ENCODE data around the gene CARF. TPM values are rescaled to one million over a fixed set of nuclear protein-coding genes. Genes with fewer than 3 reads are reported as not detected.

CARF gene
- total and polyA plus RNA-seq, 7 donors = 2.3 to 23.5 (median 15.9) TPM

- Histone ChIP-seq H3K4me1 (peaks cover 0 to 2% (median 0%) of the 10 kb centered on the region in 4 donors), H3K36me3 (no peaks in the 10 kb centered on the region), H3K4me3 (no peak overlapping the region), H3K27me3 (no peaks in the 10 kb centered on the region), H3K9me3 (no peaks in the 10 kb centered on the region), H3K27ac (no peak overlapping the region)
- intact Hi-C loops (cut with DNase I) = no loop called here
- 96 to 98% methylated on average over 2 of the region's 2 CpGs for WGBS, 2 donors
- TF ChIP-seq POLR2AphosphoS5 (IDR thresholded peaks at IDR 0.05) = no peak
- no peak for TF ChIP-seq CTCF (IDR thresholded peaks at IDR 0.05)
- TF ChIP-seq POLR2A (IDR thresholded peaks at IDR 0.05) = no peak
- no peak for TF ChIP-seq EP300 (IDR thresholded peaks at IDR 0.05)
- no peak for DNase-seq
Observed at GRCh38 chr2:203030545-203030944, 118.5 kb downstream of the CARF start.

GRCh38 chr2:203030991-203031390 is 118.9 kb downstream of the CARF start:
- WGBS, 2 donors = 81 to 86% methylated on average over 5 of the region's 5 CpGs
- TF ChIP-seq CTCF (IDR thresholded peaks at IDR 0.05) (no peak), POLR2AphosphoS5 (IDR thresholded peaks at IDR 0.05) (no peak), EP300 (IDR thresholded peaks at IDR 0.05) (no peak), POLR2A (IDR thresholded peaks at IDR 0.05) (no peak)
- DNase-seq = no peak
- Histone ChIP-seq H3K9me3 (no peaks in the 10 kb centered on the region), H3K27me3 (no peaks in the 10 kb centered on the region), H3K4me1 (peaks cover 0 to 2% (median 0%) of the 10 kb centered on the region in 4 donors), H3K36me3 (no peaks in the 10 kb centered on the region), H3K27ac (no peak overlapping the region), H3K4me3 (no peak overlapping the region)
- intact Hi-C loops (cut with DNase I) = no loop called here

- Histone ChIP-seq H3K4me3 (no peak overlapping the region), H3K9me3 (no peaks in the 10 kb centered on the region), H3K27me3 (no peaks in the 10 kb centered on the region), H3K4me1 (peaks cover 0 to 13% (median 0%) of the 10 kb centered on the region in 4 donors), H3K36me3 (no peaks in the 10 kb centered on the region), H3K27ac (no peak overlapping the region)
- intact Hi-C loops (cut with DNase I) = no loop called here
- no peak for DNase-seq
- TF ChIP-seq POLR2A (IDR thresholded peaks at IDR 0.05) (no peak), CTCF (IDR thresholded peaks at IDR 0.05) (no peak), EP300 (IDR thresholded peaks at IDR 0.05) (no peak), POLR2AphosphoS5 (IDR thresholded peaks at IDR 0.05) (no peak)
Observed at GRCh38 chr2:203033395-203033794, 121.3 kb downstream of the CARF start.

GRCh38 chr2:203035879-203036470 is 123.9 kb downstream of the CARF start:
- intact Hi-C loops (cut with DNase I) = no loop called here
- Histone ChIP-seq H3K27me3 (no peaks in the 10 kb centered on the region), H3K4me3 (no peak overlapping the region), H3K36me3 (no peaks in the 10 kb centered on the region), H3K9me3 (no peaks in the 10 kb centered on the region), H3K27ac (no peak overlapping the region), H3K4me1 (peaks cover 0 to 13% (median 0%) of the 10 kb centered on the region in 4 donors)
- 13 to 55% methylated on average over 3 of the region's 3 CpGs for WGBS, 2 donors
- DNase-seq = no peak
- no peak for TF ChIP-seq POLR2AphosphoS5 (IDR thresholded peaks at IDR 0.05)
- TF ChIP-seq CTCF (IDR thresholded peaks at IDR 0.05) = no peak
- TF ChIP-seq EP300 (IDR thresholded peaks at IDR 0.05) = no peak
- TF ChIP-seq POLR2A (IDR thresholded peaks at IDR 0.05) = no peak

Small RNA genes within 50 kb of the gene (small RNA-seq; reads per million reads assigned to genes)
- 0 reads per million in 3 donors for gene AC010900.2

Other genes with a start within 250 kb of the CARF start
- gene ICA1L, start 40.5 kb upstream of the CARF start, total RNA-seq = 10 to 100 TPM; 15.7 to 28.8 (median 25.1) TPM
- gene ICA1L, start 40.5 kb upstream of the CARF start, polyA plus RNA-seq = 1 to 10 TPM in 2 of 3 donors, under 1 TPM in 1; 0.46 to 1.8 (median 1.3) TPM
- 10 to 100 TPM in 2 of 4 donors, 1 to 10 TPM in 2; 3.3 to 23.0 (median 10.9) TPM for gene WDR12, start 602 bp upstream of the CARF start, total RNA-seq
- gene WDR12, start 602 bp upstream of the CARF start, polyA plus RNA-seq = 10 to 100 TPM; 16.4 to 20.4 (median 20.1) TPM
- 10 to 100 TPM; 22.7 to 39.1 (median 25.8) TPM for gene NBEAL1, start 102.6 kb downstream of the CARF start, total RNA-seq
- gene NBEAL1, start 102.6 kb downstream of the CARF start, polyA plus RNA-seq = 1 to 10 TPM; 8.5 to 9.7 (median 9.0) TPM

Measured in sigmoid colon (tissue), 7 donors.